DMS 273 (cell line): ENCODE data around the gene BANF2.

ENCODE experiments used
- DNase-seq: peaks from one replicate; lab custom pipeline; 2025; ENCODE audit not compliant: unreplicated experiment; lab: John Stamatoyannopoulos, UW

Gene BANF2

DNA sequence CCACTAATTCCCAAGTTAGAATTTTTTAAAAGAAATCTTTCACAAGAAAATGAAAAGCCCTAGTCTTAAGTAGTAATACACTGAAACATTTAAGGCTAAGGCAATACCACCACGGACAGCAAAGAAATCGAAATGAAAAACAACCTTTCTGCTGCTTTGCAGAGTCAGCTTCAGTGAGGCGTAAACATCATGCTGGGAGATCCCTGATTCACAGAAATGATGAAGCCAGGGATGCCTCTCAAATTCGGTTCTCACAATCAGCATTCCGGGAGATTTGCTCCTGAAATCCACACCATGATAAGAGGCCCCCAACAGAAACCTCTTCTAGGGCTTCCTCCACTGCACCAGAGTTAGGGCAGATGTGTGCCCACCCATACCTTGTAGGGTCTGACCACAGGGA is 36.3 kb upstream of the BANF2 start:
- no peak for DNase-seq

- DNase-seq = no peak
These were observed 35.6 kb upstream of the BANF2 start for GRCh38 chr20:17664025-17664633.

DNA sequence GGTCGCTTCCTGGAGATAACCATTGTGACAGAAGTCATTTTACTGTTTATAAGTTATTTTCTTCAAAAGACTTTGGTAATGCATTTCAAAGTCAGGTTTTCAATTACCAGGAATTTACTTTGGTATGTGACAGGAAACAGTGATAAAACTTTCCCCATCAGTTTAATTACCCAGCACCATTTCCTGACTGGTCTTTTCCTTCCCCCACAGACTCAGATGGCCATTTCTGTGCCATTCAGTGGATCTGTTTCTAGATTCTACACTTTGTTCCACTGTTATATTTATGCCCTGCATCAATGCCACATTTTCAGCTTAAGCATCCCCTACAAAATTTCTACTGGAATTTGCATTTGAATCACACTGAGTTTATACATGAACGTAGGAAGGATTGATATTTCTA is 34.0 kb upstream of the BANF2 start:
- no peak for DNase-seq

GRCh38 chr20:17666481-17666880 is 33.3 kb upstream of the BANF2 start:
- DNase-seq = no peak

DNA sequence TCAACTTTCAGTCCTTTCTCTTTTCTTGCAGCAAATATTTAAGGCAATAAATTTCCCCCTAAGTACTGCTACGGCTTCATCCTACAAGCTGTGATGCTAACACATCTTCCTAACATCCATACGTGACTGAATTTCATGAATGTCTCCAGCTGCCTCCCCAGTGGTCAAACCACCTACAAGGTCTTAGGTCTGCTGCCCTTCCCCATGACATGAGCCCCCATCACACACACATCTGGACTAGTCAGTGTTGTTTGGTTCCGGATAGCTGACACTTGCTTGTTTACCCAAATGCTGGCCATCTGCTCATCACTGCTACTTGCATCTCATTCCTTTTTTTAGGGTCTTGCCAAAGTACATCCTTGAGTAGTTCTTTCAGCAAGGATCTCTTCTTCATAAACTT is 32.3 kb upstream of the BANF2 start:
- no peak for DNase-seq

DNA sequence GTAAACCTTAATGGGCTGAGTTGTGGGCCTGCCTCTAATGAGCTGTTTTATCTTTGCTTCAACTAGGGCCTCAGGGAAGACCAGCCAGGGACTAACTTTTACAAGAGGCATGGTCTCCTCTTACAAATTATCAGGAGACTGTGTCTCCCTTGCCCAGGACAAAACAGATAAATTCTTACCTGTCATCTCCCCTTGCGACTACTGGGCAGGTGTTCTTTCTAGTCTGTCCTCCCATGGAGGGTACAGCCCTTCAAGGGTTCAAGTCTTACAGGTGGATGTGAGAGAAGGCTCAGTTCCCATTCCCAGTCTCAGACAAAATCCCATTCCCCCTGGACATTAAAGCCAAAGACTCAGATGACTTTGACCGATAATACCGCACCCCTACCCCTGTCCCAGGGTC is 31.3 kb upstream of the BANF2 start:
- no peak for DNase-seq

- no peak for DNase-seq
These were observed 30.3 kb upstream of the BANF2 start for GRCh38 chr20:17669306-17669931.

DNA sequence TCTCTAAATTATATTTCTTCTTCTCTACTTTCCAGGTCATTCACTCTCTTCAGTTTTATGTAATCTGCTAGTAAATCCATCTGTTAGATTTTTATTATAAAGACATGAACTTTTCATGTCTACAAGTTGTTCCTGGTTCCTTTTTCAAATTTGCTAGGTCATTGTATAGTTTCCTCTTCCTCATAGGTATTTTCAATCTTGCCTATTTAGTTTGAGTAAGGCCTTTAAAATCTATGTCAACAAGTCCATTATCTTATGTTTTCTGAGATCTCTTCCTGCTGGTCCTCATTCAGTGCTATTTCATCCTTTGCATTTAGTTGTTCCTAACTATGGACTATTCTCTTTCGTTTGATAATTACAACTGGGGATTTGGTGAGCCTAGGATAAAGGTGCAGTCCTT is 28.8 kb upstream of the BANF2 start:
- DNase-seq = no peak

DNA sequence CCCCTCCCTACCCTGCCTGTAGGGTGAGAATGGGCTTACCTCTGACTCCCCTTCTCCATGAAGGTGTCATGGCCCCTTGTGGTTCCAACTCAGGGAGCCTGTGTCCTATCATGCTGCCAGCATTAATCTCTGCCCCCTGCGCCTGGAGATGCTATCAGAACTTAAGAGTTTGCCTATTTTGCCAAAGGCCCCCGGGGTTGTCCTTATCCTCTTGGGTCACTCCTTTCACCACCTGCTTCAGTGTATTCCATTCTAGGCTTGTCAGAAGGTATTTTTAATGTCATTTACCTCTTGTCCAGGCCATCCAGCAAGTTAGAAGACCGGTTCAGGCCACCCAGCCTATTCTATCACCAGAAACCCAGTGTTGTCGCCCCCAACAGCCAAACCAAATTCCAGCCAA is 28.2 kb upstream of the BANF2 start:
- DNase-seq = no peak

DNA sequence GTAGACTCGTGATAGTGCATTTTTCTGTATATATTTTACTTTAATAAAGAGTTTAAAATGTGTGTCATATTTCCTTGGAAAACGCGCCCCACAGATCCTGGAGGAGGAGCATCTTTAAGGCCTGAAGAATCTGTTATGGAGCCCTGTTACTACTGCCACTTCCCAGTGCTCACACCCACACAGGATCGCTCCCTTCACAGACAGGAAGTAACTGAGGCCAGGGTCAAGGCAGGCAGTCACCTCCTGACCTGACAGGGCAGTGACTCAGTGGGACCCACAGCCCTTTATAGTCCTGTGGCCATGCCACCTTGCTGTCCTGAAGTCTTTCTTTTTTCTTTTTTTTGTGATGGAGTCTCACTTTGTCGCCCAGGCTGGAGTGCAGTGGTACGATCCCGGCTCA is 26.7 kb upstream of the BANF2 start:
- no peak for DNase-seq

- DNase-seq = no peak
These were observed 24.8 kb upstream of the BANF2 start for GRCh38 chr20:17674722-17675518.

DNA sequence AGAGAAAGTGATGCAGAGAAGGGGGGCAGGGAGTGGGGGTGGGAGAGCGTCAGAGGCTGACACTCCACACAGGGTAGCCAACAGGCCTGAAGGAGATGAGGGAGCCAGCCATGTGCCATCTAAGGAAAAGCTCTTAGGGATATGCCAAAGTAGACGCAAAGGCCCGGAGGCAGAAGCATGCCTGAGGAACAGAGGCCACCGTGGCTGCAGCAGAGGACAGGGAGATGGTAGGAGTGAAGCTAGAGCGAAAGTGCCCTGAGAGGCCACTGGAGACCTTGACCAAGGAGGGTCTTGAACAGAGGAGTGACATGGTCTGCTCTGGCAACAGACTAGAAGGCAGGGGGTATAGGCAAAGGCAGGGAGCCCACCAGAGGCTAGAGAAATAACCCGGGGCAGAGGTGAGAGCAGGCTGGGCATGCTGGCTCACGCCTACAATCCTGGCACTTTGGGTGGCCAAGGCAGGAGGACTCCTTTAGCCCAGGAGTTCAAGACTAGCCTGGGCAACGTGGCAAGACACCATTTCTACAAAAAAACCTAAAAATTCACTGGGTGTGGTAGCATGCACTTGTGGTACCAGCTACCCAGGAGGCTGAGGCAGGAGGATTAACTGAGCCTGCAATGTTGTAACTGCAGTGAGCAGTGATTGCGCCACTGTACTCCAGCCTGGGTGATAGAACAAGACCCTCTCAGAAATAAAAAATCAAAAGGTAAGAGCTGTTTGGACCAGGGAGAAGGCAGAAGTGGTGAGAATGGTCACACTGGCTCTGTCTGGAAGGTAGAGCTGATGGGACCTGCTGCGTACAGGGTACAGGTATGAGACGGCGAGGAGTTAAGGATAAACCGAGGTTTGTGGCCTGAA is 24.0 kb upstream of the BANF2 start:
- no peak for DNase-seq

GRCh38 chr20:17676378-17676759 is 23.4 kb upstream of the BANF2 start:
- DNase-seq = no peak

DNA sequence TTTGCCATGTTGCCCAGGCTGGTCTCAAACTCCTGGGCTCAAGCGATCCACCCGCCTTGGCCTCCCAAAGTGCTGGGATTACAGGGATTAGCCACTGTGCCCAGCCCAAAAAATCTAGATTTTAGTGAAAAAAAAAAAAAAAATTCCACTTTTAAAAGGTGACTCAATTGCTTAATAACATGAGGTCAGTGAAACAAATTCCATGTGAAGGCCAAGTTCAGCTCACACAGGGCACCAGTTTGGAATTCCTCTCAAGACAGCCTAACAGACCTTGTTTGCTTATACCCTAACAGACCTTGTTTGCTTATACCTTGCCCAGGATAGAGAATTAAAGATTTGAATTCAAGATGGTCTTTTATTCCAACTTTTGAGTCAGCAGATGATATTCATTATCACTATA is 22.8 kb upstream of the BANF2 start:
- no peak for DNase-seq

GRCh38 chr20:17678295-17678694 is 21.5 kb upstream of the BANF2 start:
- DNase-seq = no peak

DNA sequence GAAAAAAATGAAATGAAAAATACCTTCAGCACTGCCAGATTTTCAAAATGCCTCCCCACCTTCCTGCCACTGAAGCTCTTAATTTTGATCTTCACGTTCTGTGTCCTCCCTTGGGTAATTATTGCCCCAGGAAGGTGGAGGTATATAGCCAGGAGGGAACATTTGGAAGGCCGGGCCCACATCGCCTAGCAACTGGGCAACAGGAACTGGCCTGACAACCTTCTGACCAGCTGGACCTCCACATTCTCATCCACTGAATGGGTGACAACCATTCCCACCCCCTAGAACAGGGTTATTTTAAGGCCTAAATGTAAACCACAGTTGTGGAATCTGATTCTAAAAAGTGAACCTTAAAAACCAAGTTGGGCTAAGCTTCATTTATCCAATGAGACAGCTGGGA is 20.9 kb upstream of the BANF2 start:
- no peak for DNase-seq

- peak; percentile 46 for DNase-seq
These were observed 19.6 kb upstream of the BANF2 start for GRCh38 chr20:17679941-17680835.

GRCh38 chr20:17680836-17681725 is 18.7 kb upstream of the BANF2 start:
- peak; percentile 89 for DNase-seq

- no peak for DNase-seq
These were observed 18.1 kb upstream of the BANF2 start for GRCh38 chr20:17681726-17682102.
